ENCODE measurements around the gene MUC2. TPM values are rescaled to one million over a fixed set of nuclear protein-coding genes. Genes with fewer than 3 reads are reported as not detected.

MUC2 gene
- total RNA-seq, 1 experiment from 2014 or later, result not detected

DNA sequence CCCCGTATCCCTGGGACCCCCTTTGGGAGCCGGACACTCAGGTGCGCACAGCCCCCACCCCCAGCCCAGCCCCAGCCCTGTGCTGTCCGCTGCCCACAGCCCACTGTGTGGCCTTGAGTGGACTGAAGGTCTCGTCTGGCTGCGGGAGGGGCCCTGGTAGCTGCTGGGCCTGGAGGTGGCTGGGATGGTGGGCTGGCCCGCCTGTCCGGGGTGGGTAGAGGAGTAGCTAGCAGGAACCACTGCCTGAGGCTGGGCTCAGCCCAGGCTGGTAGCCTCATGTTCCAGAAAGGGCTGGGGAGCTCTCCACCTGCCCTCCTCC lies 33.6 kb upstream of the MUC2 start:
- no peaks in the 10 kb centered on the region for H3K27me3 ChIP-seq (replicated peaks; ENCODE audit: insufficient read depth, low read depth, low read length, poor library complexity)
- intact Hi-C loops (cut with micrococcal nuclease; ENCODE audit: unreplicated experiment), result no loop called here
- ChIA-PET POLR2A (ENCODE audit: low non-redundant PET) (no interaction called here), CTCF (no interaction called here)
- no peaks in the 10 kb centered on the region for H3K4me1 ChIP-seq (ENCODE audit: insufficient read depth, low read length, poor library complexity, severe bottlenecking)
- H3K36me3 ChIP-seq (ENCODE audit: insufficient read depth, low read length, poor library complexity, severe bottlenecking), result no peaks in the 10 kb centered on the region
- no peak overlapping the region for H3K27ac ChIP-seq (ENCODE audit: low read depth, low read length, poor library complexity, severe bottlenecking)
- BruUV-seq (replicated peaks), result no TSS peak
- H3K9me3 ChIP-seq (ENCODE audit: low read depth, low read length, poor library complexity, severe bottlenecking), result no peaks in the 10 kb centered on the region
- H3K4me3 ChIP-seq (ENCODE audit: low read depth, low read length, poor library complexity, severe bottlenecking), result no peak overlapping the region
- TF ChIP-seq EZH2 (IDR thresholded peaks at IDR 0.05; ENCODE audit: borderline replicate concordance, low read depth, low read length, poor library complexity, severe bottlenecking), result no peak
- TF ChIP-seq, protein P1, sequence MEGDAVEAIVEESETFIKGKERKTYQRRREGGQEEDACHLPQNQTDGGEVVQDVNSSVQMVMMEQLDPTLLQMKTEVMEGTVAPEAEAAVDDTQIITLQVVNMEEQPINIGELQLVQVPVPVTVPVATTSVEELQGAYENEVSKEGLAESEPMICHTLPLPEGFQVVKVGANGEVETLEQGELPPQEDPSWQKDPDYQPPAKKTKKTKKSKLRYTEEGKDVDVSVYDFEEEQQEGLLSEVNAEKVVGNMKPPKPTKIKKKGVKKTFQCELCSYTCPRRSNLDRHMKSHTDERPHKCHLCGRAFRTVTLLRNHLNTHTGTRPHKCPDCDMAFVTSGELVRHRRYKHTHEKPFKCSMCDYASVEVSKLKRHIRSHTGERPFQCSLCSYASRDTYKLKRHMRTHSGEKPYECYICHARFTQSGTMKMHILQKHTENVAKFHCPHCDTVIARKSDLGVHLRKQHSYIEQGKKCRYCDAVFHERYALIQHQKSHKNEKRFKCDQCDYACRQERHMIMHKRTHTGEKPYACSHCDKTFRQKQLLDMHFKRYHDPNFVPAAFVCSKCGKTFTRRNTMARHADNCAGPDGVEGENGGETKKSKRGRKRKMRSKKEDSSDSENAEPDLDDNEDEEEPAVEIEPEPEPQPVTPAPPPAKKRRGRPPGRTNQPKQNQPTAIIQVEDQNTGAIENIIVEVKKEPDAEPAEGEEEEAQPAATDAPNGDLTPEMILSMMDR (conservative IDR thresholded peaks at IDR 0.05; ENCODE audit: low read depth, low read length), result no peak
- DNase-seq (ENCODE audit: low spot score), result no peak

DNA sequence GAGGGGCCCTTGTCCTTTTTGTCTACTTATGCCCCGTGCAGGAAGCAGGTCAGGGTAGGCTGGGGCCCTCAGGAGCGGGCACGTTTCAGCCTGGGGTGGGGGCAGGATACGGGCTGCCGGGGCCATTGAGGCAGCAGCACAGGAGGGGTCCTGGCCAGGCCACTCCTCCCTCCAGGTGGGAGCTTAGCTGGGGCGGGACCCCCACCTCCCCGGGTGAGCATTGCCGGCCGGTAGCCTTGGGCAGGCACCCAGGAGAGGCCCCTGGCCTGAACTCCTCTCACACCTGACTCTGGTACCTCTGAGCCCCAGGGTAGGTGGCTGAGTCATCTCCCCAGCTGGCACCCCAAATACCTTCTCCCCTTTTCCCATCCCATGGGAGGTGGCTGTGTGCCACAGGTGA lies 33.2 kb upstream of the MUC2 start:
- BruUV-seq (replicated peaks), result no TSS peak
- POLR2A ChIA-PET (ENCODE audit: low non-redundant PET), result no interaction called here
- Histone ChIP-seq H3K4me3 (ENCODE audit: low read depth, low read length, poor library complexity, severe bottlenecking) (no peak overlapping the region), H3K27me3 (replicated peaks; ENCODE audit: insufficient read depth, low read depth, low read length, poor library complexity) (no peaks in the 10 kb centered on the region), H3K9me3 (ENCODE audit: low read depth, low read length, poor library complexity, severe bottlenecking) (no peaks in the 10 kb centered on the region), H3K36me3 (ENCODE audit: insufficient read depth, low read length, poor library complexity, severe bottlenecking) (no peaks in the 10 kb centered on the region), H3K4me1 (ENCODE audit: insufficient read depth, low read length, poor library complexity, severe bottlenecking) (no peaks in the 10 kb centered on the region), H3K27ac (ENCODE audit: low read depth, low read length, poor library complexity, severe bottlenecking) (no peak overlapping the region)
- CTCF ChIA-PET, result no interaction called here
- no peak for TF ChIP-seq EZH2 (IDR thresholded peaks at IDR 0.05; ENCODE audit: borderline replicate concordance, low read depth, low read length, poor library complexity, severe bottlenecking)
- TF ChIP-seq, protein P1 (conservative IDR thresholded peaks at IDR 0.05; ENCODE audit: low read depth, low read length), result no peak
- no peak for DNase-seq (ENCODE audit: low spot score)
- intact Hi-C loops (cut with micrococcal nuclease; ENCODE audit: unreplicated experiment), result no loop called here

DNA sequence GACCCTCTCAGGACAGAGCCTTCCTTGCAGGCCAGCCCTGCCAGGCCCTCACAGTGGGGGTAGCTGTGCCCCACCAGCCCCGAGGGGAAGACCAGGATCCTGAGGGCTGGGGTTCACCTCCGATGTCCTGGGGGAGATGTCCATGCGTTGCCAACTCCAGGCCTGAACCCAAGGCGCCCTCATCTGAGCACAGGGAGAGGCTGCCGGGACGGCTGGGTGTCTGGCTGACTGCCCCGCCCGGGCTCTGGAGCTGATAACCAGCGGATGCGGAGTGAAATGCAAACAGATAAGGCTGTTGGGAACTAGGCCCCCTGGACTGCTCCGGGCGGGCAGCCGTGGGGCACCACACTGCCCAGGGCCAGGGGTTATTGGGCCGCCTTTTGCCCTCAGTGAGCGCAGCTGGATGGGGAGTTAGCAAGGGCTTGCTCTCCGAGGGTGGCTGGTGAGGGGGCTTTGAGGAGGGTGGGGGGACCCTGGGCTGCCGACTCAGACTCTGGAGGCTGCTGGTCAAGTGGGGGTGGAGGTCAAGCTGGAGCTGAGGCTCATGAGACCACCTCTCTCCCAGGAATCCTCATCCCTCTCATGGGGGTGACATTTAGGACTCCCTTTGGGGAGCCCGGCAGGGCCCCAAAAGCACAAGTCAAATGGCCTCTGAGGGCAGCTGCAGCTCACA lies 32.6 kb upstream of the MUC2 start:
- no TSS peak for BruUV-seq (replicated peaks)
- Histone ChIP-seq H3K4me3 (ENCODE audit: low read depth, low read length, poor library complexity, severe bottlenecking) (no peak overlapping the region), H3K4me1 (ENCODE audit: insufficient read depth, low read length, poor library complexity, severe bottlenecking) (no peaks in the 10 kb centered on the region), H3K9me3 (ENCODE audit: low read depth, low read length, poor library complexity, severe bottlenecking) (no peaks in the 10 kb centered on the region), H3K36me3 (ENCODE audit: insufficient read depth, low read length, poor library complexity, severe bottlenecking) (no peaks in the 10 kb centered on the region), H3K27me3 (replicated peaks; ENCODE audit: insufficient read depth, low read depth, low read length, poor library complexity) (no peaks in the 10 kb centered on the region), H3K27ac (ENCODE audit: low read depth, low read length, poor library complexity, severe bottlenecking) (no peak overlapping the region)
- no peak for DNase-seq (ENCODE audit: low spot score)
- intact Hi-C loops (cut with micrococcal nuclease; ENCODE audit: unreplicated experiment), result no loop called here
- TF ChIP-seq EZH2 (IDR thresholded peaks at IDR 0.05; ENCODE audit: borderline replicate concordance, low read depth, low read length, poor library complexity, severe bottlenecking), result no peak
- TF ChIP-seq, protein P1 (conservative IDR thresholded peaks at IDR 0.05; ENCODE audit: low read depth, low read length), result no peak
- ChIA-PET POLR2A (ENCODE audit: low non-redundant PET) (no interaction called here), CTCF (no interaction called here)
